ENCODE data around the gene NUP58.
A peak's percentile ranks its signal among the peaks of the same experiment; 100 is the strongest.

The NUP58 gene

GRCh38 chr13:25301347-25302113 lies at the start of gene NUP58:
Gene NUP58, plus strand, starts transcription at chr13:25301625. Its CDS starts 149 bp downstream, at chr13:25301774.
- peak; percentile 95 for DNase-seq (ENCODE audit: low spot score)

- DNase-seq (ENCODE audit: low spot score) = no peak
Measured at GRCh38 chr13:25252225-25252624, 49.2 kb upstream of the NUP58 start.

GRCh38 chr13:25252752-25253151 lies 48.7 kb upstream of the NUP58 start:
- no peak for DNase-seq (ENCODE audit: low spot score)

GRCh38 chr13:25253702-25254101 lies 47.7 kb upstream of the NUP58 start:
- DNase-seq (ENCODE audit: low spot score) = no peak

DNA sequence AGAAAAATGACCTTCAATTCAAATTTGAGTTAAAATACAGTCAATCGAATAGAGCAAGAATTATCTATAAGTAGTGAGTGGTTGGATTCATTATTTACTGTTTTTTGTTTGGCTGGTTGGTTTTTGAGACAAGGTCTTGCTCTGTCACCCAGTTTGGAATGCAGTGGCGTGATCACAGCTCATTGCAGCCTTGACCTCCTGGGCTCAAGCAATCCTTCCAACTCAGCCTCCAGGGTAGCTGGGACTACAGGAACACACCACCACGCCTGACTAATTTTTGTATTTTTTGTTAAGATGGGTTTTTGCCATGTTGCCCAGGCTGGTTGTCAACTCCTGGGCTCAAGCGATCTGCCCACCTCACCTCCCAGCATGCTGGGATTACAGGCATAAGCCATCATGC lies 39.2 kb upstream of the NUP58 start:
- no peak for DNase-seq (ENCODE audit: low spot score)

GRCh38 chr13:25266706-25267105 lies 34.7 kb upstream of the NUP58 start:
- DNase-seq (ENCODE audit: low spot score) = no peak

GRCh38 chr13:25267715-25268114 lies 33.7 kb upstream of the NUP58 start:
- peak; percentile 24 for DNase-seq (ENCODE audit: low spot score)

- no peak for DNase-seq (ENCODE audit: low spot score)
Measured at GRCh38 chr13:25268561-25268960, 32.9 kb upstream of the NUP58 start.

GRCh38 chr13:25276748-25277147 lies 24.7 kb upstream of the NUP58 start:
- DNase-seq (ENCODE audit: low spot score) = no peak

- DNase-seq (ENCODE audit: low spot score) = no peak
Measured at GRCh38 chr13:25280396-25280795, 21.0 kb upstream of the NUP58 start.

DNA sequence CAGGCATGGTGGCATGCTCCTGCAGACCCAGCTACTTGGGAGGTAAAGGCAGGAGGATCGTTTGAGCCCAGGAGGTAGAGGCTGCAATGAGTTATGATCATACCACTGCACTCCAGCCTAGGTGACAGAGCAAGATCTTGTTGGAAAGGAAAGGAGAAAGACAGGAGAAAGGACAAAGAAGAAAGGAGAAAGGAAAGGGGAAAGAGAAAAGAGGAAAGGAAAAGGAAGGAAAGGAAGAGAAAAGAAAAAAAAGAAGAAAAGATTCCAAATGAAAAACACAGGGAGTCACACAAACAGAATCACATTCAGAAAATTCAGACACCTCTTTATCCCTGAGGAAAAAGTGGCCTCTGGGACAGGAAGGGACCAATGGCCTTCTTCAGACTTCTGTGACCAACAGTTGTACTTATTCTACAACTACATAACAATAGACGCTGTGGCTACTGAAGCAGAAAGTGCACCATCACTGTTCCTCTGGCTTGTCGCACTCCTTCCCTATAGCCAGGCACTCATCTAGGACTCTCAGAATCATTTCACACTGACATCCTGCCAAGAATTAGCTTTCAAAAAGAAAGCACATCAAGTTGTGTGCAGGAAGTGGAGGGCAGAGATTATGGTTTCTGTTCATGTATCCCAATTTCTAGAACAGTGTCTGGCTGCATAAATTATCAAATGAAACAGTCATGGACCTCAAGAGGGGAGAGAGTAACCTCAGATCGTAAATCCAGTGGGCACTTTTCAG lies 20.1 kb upstream of the NUP58 start:
- DNase-seq (ENCODE audit: low spot score) = no peak

- no peak for DNase-seq (ENCODE audit: low spot score)
Measured at GRCh38 chr13:25281935-25282332, 19.5 kb upstream of the NUP58 start.

GRCh38 chr13:25286308-25286968 lies 15.0 kb upstream of the NUP58 start:
- peak; percentile 74 for DNase-seq (ENCODE audit: low spot score)

GRCh38 chr13:25286969-25287961 lies 14.2 kb upstream of the NUP58 start, which contains the start of gene MTMR6:
Gene MTMR6, minus strand, starts transcription at chr13:25287488. Its CDS starts 241 bp downstream, at chr13:25287247.
- peak; percentile 98 for DNase-seq (ENCODE audit: low spot score)

DNA sequence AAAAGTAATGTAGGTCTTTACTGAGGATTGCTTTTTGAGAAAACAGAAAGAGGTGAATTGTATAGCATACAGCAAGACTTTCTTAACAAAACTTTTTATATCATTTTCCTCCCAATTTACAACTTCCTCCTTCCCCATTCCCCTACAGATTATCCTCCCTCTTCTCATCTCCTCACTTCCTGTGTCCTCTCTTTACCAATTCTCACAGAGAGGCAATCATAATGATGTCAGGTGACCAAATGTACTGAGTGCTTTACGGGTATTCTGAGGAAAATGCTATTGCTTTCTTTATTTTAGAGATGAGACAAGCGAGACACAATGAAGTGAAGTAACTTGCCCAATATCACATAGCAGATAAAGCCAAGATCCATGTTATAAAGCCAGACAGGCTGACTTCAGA lies 12.5 kb upstream of the NUP58 start:
- DNase-seq (ENCODE audit: low spot score) = no peak

DNA sequence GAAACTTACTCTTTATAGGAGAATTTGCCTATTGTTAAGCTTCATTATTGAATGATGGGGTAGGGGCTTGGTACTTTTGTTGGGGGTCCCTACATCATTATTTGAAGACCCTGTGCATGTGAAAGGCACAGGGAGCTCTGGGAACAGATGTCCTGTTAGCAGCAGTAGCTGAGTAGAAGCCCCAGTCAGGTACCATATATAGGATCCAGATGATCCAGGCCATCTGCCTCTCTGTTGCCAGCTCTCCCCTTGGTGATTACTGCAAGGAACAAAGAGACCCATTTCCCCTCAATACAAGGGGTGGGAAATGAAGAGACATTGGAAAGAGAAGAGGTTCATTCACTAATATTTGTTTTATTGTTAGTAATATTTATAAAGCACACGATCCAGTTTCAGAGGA lies 9.7 kb upstream of the NUP58 start:
- no peak for DNase-seq (ENCODE audit: low spot score)

- peak; percentile 19 for DNase-seq (ENCODE audit: low spot score)
Measured at GRCh38 chr13:25292301-25292700, 9.1 kb upstream of the NUP58 start.

- no peak for DNase-seq (ENCODE audit: low spot score)
Measured at GRCh38 chr13:25295228-25295627, 6.2 kb upstream of the NUP58 start.

DNA sequence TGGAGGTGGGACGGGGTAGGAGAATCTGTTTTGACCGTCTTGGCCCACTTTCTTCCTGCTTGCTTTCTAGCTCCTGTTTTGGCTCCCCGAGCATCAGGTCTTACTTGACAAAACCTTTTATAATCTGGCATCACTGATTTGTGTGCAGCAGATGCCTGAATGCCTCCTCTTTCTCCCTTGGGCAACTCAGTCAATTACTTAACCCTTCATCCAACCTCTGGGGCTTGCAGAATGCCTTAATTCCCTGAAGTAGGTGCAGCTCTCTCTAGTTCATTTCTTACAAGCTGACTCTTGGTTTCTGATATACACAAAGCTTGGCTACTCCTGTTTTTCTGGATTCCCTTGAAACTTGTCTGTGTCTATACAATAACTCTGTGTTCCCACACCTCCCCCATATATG lies 5.7 kb upstream of the NUP58 start:
- DNase-seq (ENCODE audit: low spot score) = no peak

- DNase-seq (ENCODE audit: low spot score) = no peak
Measured at GRCh38 chr13:25300861-25301346, 521 bp upstream of the NUP58 start.

GRCh38 chr13:25302121-25302520 lies 696 bp downstream of the NUP58 start:
- no peak for DNase-seq (ENCODE audit: low spot score)
